GM10847 (cell line): ENCODE data around the gene MRPS35.

Source experiments
- POLR2A ChIP-seq: IDR thresholded peaks from 2 replicates; pipeline ENCODE4 v1.6.1; 2011; ENCODE audit not compliant: insufficient read length; ENCODE audit errors: extremely low read depth

Gene MRPS35

GRCh38 chr12:27747111-27747820 is 36.6 kb downstream of the MRPS35 start:
- TF ChIP-seq POLR2A: no peak

- TF ChIP-seq POLR2A: no peak
Measured at GRCh38 chr12:27751386-27752047, 40.9 kb downstream of the MRPS35 start.

- TF ChIP-seq POLR2A: no peak
Measured at GRCh38 chr12:27754795-27755194, 44.2 kb downstream of the MRPS35 start.

DNA sequence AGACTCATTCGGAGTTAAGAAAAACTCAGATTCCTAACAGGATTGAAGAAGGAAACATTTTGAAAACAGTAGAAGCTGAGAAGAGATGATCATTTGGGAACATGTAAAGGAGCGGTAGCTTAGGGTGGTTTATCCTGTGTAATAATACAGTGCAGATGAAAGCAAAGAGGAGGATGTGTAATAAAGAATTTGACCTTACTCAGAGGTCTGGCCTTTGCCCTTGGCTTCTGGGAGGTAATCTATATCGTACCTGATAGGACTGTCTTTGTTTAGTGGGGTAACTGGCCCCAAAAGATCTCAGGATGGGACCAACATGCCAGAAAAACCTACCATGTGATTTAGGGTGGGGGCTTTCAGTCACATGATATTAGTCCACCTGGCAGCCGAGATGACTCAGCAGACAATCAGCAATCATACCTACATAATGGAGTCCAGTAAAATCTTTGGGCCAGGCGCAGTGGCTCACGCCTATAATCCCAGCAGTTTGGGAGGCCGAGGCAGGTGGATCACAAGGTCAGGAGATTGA is 46.1 kb downstream of the MRPS35 start:
- no peak for TF ChIP-seq POLR2A

DNA sequence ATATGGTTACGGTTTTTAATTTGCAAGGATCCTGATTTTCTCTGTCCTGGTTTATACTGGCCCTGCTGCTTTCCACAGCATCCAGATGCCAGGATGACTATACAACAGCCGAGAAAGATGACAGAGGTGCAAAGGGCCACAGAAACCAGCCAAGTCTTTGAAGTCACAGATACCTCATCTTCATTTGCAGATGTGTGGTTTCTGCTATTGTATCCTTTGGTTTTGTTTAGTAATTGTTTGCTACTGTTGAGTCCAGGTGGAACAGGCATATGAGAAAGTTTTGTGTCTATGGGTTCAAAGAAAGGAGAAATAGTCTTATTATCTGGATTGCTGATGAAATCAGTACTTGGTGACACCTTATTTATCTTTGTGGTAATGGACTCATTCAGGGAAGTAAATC is 52.1 kb downstream of the MRPS35 start:
- TF ChIP-seq POLR2A: no peak

- TF ChIP-seq POLR2A: no peak
Measured at GRCh38 chr12:27766587-27766986, 56.0 kb downstream of the MRPS35 start.

DNA sequence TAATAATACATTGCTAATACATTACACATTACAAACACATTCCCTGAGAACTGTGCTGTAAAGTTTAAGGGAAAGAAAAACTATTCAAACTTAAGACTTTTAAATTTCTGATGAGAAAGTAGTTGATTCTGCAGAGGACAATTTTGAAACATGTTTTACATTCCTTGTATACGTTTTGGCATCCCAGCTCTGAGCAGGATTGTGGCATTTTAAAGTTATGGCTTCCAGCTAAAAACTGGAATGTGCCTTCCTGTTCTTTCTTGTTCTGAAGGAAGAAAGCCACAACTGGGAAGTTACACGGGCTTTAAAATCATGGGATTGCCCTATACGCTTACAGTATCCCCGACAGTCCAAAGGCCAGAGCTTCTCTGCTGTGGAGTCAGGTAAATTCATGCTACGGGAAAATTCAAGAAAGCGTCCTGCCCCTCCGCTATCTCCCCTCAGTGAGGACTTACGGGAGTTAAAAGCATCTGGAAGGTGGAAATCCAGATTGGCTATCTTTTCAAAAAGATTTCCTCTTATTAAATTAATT is 58.6 kb downstream of the MRPS35 start:
- TF ChIP-seq POLR2A: no peak

- no peak for TF ChIP-seq POLR2A
Measured at GRCh38 chr12:27771481-27772327, 61.1 kb downstream of the MRPS35 start.

DNA sequence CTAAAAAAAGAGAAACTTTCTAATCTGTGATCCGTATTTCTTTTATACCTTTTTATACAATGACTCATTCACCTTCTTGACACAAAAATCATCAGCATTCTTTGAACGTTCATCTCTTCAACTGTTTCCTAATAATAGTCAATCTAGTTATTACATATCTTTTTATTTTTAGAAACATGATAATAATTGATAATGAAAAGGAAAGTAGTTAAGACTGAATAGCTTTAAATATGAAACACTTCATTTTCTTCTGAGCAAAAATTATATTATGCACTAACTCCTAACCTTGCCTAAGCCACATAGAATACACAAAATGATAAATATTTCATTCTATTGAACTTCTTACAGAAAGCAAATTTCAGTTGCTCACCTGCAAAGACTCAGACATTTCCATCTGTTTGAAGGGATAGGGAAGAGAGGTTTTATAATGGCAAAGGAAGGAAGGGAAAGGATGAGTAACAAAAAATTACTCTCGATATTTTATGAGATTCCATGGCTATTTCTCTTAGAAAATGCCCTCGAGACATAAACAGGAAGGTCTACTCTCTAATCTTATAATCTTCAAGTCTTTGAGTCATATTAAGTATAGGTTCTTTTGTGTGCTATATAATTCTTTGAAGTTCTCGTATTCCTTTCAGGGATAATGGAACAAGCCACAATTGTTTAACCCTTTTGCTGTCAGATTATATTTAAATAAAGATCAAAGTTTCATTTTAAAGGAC is 61.9 kb downstream of the MRPS35 start:
- TF ChIP-seq POLR2A: no peak

GRCh38 chr12:27777141-27777540 is 66.5 kb downstream of the MRPS35 start:
- TF ChIP-seq POLR2A: no peak

GRCh38 chr12:27778206-27778605 is 67.6 kb downstream of the MRPS35 start:
- TF ChIP-seq POLR2A: no peak

DNA sequence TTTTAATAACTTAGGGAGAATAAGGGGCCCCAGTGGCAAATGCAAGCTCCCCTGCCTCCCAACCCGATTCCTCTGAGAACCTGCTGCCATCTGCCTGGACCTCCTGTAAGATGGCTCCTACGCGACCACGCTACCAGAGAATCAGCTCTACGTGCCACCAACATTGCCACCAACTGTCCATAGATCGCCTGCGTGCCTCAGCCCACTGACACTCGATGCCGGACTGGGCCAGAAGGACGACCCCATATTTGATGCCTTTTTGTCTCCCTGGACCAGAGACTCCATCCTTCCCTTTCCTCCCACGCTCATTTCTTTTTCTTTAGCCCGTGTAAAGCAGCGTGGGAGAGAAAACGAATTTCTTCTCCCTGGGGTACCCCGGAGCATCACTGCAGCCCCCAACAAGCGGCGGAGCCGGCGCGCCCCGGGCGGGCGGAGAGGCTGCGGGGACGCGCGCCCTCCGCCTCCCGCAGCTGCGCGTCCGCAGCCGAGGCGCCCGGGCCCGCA is 68.8 kb downstream of the MRPS35 start:
- TF ChIP-seq POLR2A: no peak

- peak; percentile 30 for TF ChIP-seq POLR2A
Measured at GRCh38 chr12:27779920-27780611, 69.4 kb downstream of the MRPS35 start, which contains the start of the genes KLHL42 and MANSC4. KLHL42 (plus strand) TSS chr12:27780233; CDS start chr12:27780331, 98 bp downstream. MANSC4 (minus strand) TSS chr12:27780236; CDS start chr12:27771276, 8,960 bp downstream.
